Measurements from ENCODE around the gene PRMT3. TPM values are rescaled to one million over a fixed set of nuclear protein-coding genes. Genes with fewer than 3 reads are reported as not detected.

Gene PRMT3
- total RNA-seq, 2 experiments from 2014 or later = 11.2 to 11.8 TPM

DNA sequence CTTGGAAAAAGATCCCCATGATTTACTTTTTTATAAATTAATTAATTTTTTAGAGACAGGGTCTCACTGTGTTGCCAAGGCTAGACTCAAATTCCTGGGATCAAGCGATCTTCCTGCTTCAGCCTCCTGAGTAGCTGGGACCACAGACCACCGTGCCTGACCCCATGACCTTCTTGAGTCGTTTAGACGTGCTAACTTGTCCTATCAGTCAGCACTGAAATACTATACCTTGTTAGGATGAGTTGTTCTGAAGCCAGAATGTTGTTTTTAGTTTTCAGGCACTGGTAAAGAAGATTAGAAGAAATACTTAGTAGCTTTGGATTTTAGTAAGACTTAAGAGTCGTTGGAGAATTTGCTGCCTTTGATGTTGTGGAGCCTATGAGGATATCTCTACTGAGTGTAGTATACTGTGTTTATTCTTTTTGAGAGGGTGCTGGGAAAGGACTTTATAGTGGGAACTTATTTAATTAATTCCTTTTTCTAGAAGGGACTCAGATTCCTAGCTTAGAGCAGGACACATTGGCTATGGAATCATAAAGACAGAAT, 15.4 kb upstream of the PRMT3 start:
- peaks cover 61% of the 10 kb centered on the region for H3K36me3 Mint-ChIP-seq (ENCODE audit: low read depth)
- no peak overlapping the region for H3K4me3 ChIP-seq (ENCODE audit: low read length)
- CTCF ChIA-PET = interaction anchor here (1.2 to 1.5 kb wide), 2 partner anchors 14 to 18 kb away, joined by 3 to 5 read pairs; no protein-coding TSS in a partner anchor
- no peak overlapping the region for H3K27ac Mint-ChIP-seq
- H3K4me1 ChIP-seq (ENCODE audit: insufficient read depth, low read length) = no peaks in the 10 kb centered on the region
- POLR2A ChIA-PET = interaction anchor here (1.2 kb wide), 1 partner anchor 8 kb away, joined by 6 read pairs; the partner anchor contains the start of gene HTATIP2
- peaks cover 15% of the 10 kb centered on the region for H3K4me1 Mint-ChIP-seq (ENCODE audit: low read depth)
- H3K9me3 Mint-ChIP-seq = no peaks in the 10 kb centered on the region
- no peak for DNase-seq
- H3K36me3 ChIP-seq (ENCODE audit: insufficient read depth, low read length) = peaks cover 24% of the 10 kb centered on the region
- no peak for ATAC-seq (ENCODE audit: poor library complexity)
- no peaks in the 10 kb centered on the region for H3K27me3 ChIP-seq (ENCODE audit: control insufficient read depth in 1 of 2, insufficient read depth in 2 of 2, low read length in 2 of 2)
- TF ChIP-seq, protein P1, sequence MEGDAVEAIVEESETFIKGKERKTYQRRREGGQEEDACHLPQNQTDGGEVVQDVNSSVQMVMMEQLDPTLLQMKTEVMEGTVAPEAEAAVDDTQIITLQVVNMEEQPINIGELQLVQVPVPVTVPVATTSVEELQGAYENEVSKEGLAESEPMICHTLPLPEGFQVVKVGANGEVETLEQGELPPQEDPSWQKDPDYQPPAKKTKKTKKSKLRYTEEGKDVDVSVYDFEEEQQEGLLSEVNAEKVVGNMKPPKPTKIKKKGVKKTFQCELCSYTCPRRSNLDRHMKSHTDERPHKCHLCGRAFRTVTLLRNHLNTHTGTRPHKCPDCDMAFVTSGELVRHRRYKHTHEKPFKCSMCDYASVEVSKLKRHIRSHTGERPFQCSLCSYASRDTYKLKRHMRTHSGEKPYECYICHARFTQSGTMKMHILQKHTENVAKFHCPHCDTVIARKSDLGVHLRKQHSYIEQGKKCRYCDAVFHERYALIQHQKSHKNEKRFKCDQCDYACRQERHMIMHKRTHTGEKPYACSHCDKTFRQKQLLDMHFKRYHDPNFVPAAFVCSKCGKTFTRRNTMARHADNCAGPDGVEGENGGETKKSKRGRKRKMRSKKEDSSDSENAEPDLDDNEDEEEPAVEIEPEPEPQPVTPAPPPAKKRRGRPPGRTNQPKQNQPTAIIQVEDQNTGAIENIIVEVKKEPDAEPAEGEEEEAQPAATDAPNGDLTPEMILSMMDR (IDR thresholded peaks at IDR 0.05) = no peak
- no peaks in the 10 kb centered on the region for H3K9me3 ChIP-seq (ENCODE audit: control insufficient read depth in 1 of 2, insufficient read depth in 1 of 2, low read length in 2 of 2)
- no peak overlapping the region for H3K27ac ChIP-seq (ENCODE audit: low read depth in 1 of 2, low read length in 2 of 2)
- no peak overlapping the region for H3K4me3 Mint-ChIP-seq
- no peaks in the 10 kb centered on the region for H3K27me3 Mint-ChIP-seq
- intact Hi-C loops (cut with DNase I, micrococcal nuclease) = no loop called here

DNA sequence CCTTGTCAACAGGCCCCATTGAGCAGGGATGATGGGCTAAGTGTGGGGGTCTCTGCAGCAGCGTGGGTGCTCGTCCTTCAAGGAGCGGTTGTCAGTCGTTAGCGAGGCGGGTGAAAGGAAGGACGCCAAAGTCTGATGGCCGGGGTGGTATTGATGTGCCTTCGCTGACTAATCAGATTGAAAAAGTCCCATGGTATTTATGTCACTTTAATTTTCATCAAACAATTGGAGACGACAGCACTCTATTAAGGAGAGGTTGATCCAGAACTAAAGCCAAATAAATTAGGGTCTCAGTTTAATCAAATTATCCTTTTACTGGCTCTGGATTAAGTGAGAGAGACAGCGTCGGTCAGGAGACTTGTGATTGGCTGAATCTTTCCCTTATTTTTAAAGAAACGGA, 14.4 kb upstream of the PRMT3 start:
- H3K4me3 ChIP-seq (ENCODE audit: low read length) = no peak overlapping the region
- H3K9me3 ChIP-seq (ENCODE audit: control insufficient read depth in 1 of 2, insufficient read depth in 1 of 2, low read length in 2 of 2) = no peaks in the 10 kb centered on the region
- Mint-ChIP-seq H3K27me3 (no peaks in the 10 kb centered on the region), H3K36me3 (ENCODE audit: low read depth) (peaks cover 66% of the 10 kb centered on the region), H3K27ac (no peak overlapping the region), H3K9me3 (no peaks in the 10 kb centered on the region), H3K4me3 (no peak overlapping the region), H3K4me1 (ENCODE audit: low read depth) (peaks cover 8% of the 10 kb centered on the region)
- intact Hi-C loops (cut with DNase I, micrococcal nuclease) = no loop called here
- CTCF ChIA-PET = interaction anchor here (1.2 to 1.5 kb wide), 3 partner anchors 13 to 19 kb away, joined by 3 to 5 read pairs (median 3); no protein-coding TSS in a partner anchor
- POLR2A ChIA-PET = interaction anchor here (1.2 kb wide), 1 partner anchor 9 kb away, joined by 6 read pairs; the partner anchor contains the start of gene HTATIP2
- H3K27me3 ChIP-seq (ENCODE audit: control insufficient read depth in 1 of 2, insufficient read depth in 2 of 2, low read length in 2 of 2) = no peaks in the 10 kb centered on the region
- H3K36me3 ChIP-seq (ENCODE audit: insufficient read depth, low read length) = peaks cover 32% of the 10 kb centered on the region
- TF ChIP-seq, protein P1 (IDR thresholded peaks at IDR 0.05) = no peak
- ATAC-seq (ENCODE audit: poor library complexity) (no peak), DNase-seq (no peak)
- H3K27ac ChIP-seq (ENCODE audit: low read depth in 1 of 2, low read length in 2 of 2) = no peak overlapping the region
- H3K4me1 ChIP-seq (ENCODE audit: insufficient read depth, low read length) = no peaks in the 10 kb centered on the region

DNA sequence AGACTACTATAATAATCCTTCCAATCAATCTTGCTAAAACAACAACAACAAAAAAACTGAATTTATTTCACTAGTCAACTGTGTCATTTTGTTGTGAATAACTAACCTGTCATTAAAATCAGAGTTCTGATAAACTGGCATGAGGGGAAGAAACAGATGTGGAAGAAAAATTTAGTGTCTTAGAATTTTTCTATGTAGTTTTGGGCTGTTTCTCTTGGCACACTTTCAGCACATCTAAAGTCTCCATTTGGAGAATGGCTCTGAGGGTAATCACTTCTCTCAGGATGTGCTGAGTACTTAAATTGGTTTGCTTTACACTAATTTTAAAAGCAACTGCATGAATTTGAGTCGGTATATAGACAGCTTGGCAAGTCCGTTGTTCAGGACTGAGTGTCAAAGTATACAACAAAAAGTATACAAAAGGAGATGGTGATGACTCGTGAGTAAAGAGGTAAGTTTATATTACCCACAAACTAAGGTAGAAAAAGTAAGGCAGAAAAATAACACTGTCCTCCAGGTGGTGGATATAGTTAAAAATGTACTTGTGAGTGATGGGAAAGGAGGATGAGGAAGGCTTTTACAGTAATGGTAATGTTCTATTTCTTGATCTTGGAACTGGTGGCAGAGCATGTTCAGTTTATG, 13.8 kb upstream of the PRMT3 start:
- Histone ChIP-seq H3K9me3 (ENCODE audit: control insufficient read depth in 1 of 2, insufficient read depth in 1 of 2, low read length in 2 of 2) (no peaks in the 10 kb centered on the region), H3K36me3 (ENCODE audit: insufficient read depth, low read length) (peaks cover 32% of the 10 kb centered on the region), H3K27me3 (ENCODE audit: control insufficient read depth in 1 of 2, insufficient read depth in 2 of 2, low read length in 2 of 2) (no peaks in the 10 kb centered on the region), H3K4me3 (ENCODE audit: low read length) (no peak overlapping the region), H3K27ac (ENCODE audit: low read depth in 1 of 2, low read length in 2 of 2) (no peak overlapping the region), H3K4me1 (ENCODE audit: insufficient read depth, low read length) (no peaks in the 10 kb centered on the region)
- ATAC-seq (ENCODE audit: poor library complexity) (no peak), DNase-seq (no peak)
- H3K4me1 Mint-ChIP-seq (ENCODE audit: low read depth) = peaks cover 3% of the 10 kb centered on the region
- no peaks in the 10 kb centered on the region for H3K9me3 Mint-ChIP-seq
- H3K4me3 Mint-ChIP-seq = no peak overlapping the region
- TF ChIP-seq, protein P1 (IDR thresholded peaks at IDR 0.05) = no peak
- H3K36me3 Mint-ChIP-seq (ENCODE audit: low read depth) = peaks cover 66% of the 10 kb centered on the region
- H3K27me3 Mint-ChIP-seq = no peaks in the 10 kb centered on the region
- intact Hi-C loops (cut with DNase I, micrococcal nuclease) = no loop called here
- H3K27ac Mint-ChIP-seq = no peak overlapping the region
- POLR2A ChIA-PET = no interaction called here
- CTCF ChIA-PET = interaction anchor here (1.3 to 1.4 kb wide), 2 partner anchors 13 kb away, joined by 3 read pairs; no protein-coding TSS in a partner anchor

Data from CD4-positive, alpha-beta T cell (primary cell).